Measurements from ENCODE around the gene CHKA. TPM values are rescaled to one million over a fixed set of nuclear protein-coding genes. Genes with fewer than 3 reads are reported as not detected.

Gene CHKA
- total RNA-seq, 1 donor from 2014 or later: 18.2 TPM

DNA sequence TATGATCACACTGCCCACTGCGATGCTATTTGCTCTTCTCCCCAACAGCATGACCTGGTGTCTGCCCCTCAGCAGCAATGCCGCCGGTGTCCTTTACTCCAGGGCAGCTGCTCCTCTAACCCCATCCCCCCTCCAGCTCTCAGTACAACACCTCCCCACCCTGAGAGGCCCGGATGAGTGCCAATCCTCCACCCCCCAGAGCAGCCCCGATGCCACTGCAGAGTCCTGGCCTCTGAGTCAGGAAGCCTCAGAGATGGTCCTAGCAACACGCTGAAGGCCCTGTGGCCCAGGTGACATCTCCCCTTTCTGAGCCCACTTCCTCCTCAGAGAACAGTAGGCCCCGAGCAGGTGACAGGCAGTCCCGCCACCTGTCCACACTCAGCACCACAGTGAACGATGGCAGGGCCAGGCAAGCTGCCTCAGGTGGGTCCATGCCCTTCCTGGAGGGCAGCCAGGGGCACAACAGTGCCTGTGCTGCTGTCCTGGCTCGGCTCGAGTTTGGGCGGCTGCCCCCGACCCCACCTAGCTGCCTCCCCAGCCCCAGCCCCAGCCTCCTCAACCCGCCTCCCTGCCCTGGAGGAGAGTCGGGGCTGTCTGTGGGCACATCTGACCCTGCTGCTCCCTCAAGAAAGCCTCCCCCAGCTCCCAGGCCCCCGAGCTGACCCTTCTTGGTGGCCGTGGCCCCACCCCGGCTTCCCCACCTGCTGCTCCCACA, 94.6 kb downstream of the CHKA start:
- TF ChIP-seq POLR2A (IDR thresholded peaks at IDR 0.05) (no peak), POLR2AphosphoS5 (IDR thresholded peaks at IDR 0.05; ENCODE audit: insufficient read depth in 1 of 2, low read depth in 1 of 2) (no peak)
- TF ChIP-seq, protein P1, sequence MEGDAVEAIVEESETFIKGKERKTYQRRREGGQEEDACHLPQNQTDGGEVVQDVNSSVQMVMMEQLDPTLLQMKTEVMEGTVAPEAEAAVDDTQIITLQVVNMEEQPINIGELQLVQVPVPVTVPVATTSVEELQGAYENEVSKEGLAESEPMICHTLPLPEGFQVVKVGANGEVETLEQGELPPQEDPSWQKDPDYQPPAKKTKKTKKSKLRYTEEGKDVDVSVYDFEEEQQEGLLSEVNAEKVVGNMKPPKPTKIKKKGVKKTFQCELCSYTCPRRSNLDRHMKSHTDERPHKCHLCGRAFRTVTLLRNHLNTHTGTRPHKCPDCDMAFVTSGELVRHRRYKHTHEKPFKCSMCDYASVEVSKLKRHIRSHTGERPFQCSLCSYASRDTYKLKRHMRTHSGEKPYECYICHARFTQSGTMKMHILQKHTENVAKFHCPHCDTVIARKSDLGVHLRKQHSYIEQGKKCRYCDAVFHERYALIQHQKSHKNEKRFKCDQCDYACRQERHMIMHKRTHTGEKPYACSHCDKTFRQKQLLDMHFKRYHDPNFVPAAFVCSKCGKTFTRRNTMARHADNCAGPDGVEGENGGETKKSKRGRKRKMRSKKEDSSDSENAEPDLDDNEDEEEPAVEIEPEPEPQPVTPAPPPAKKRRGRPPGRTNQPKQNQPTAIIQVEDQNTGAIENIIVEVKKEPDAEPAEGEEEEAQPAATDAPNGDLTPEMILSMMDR (IDR thresholded peaks at IDR 0.05): no peak
- H3K4me1 ChIP-seq: peaks cover 19% of the 10 kb centered on the region
- no peaks in the 10 kb centered on the region for H3K27me3 ChIP-seq
- no peak for DNase-seq (ENCODE audit: extremely low spot score in 2 of 2)
- no peak overlapping the region for H3K27ac ChIP-seq
- no peaks in the 10 kb centered on the region for H3K9me3 ChIP-seq
- intact Hi-C loops (cut with DNase I): no loop called here
- H3K36me3 ChIP-seq: peaks cover 0 to 15% of the 10 kb centered on the region in 2 donors
- H3K4me3 ChIP-seq: no peak overlapping the region

- TF ChIP-seq, protein P1 (IDR thresholded peaks at IDR 0.05): no peak
- TF ChIP-seq POLR2A (IDR thresholded peaks at IDR 0.05): no peak
- TF ChIP-seq POLR2AphosphoS5 (IDR thresholded peaks at IDR 0.05; ENCODE audit: insufficient read depth in 1 of 2, low read depth in 1 of 2): no peak
- Histone ChIP-seq H3K9me3 (no peaks in the 10 kb centered on the region), H3K36me3 (peaks cover 0 to 15% of the 10 kb centered on the region in 2 donors), H3K4me1 (peaks cover 12% of the 10 kb centered on the region), H3K27me3 (no peaks in the 10 kb centered on the region), H3K27ac (no peak overlapping the region), H3K4me3 (no peak overlapping the region)
- no peak for DNase-seq (ENCODE audit: extremely low spot score in 2 of 2)
- intact Hi-C loops (cut with DNase I): no loop called here
Measured at GRCh38 chr11:68025047-68025446, 96.1 kb downstream of the CHKA start.

DNA sequence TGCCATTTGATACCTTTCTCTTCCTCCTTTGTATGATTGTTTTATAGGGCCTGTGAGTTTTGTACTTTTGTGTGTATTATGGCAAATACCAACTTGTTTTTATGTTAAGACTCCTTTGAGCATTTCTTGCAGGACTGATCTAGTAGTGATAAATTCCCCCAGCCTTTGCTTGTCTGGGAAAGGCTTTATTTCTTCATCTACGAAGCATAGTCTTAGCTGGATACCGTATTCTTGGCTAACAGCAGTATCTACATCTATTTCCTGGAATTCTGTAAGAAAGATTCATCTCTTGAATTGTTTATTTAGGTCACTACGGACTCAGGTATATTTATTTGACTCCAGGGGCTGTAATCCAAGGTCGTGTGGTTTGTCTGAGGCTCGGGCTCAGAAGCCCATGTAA, 96.7 kb downstream of the CHKA start:
- TF ChIP-seq, protein P1 (IDR thresholded peaks at IDR 0.05): no peak
- TF ChIP-seq POLR2AphosphoS5 (IDR thresholded peaks at IDR 0.05; ENCODE audit: insufficient read depth in 1 of 2, low read depth in 1 of 2): no peak
- TF ChIP-seq POLR2A (IDR thresholded peaks at IDR 0.05): no peak
- Histone ChIP-seq H3K9me3 (no peaks in the 10 kb centered on the region), H3K4me3 (no peak overlapping the region), H3K27me3 (no peaks in the 10 kb centered on the region), H3K36me3 (peaks cover 0 to 15% of the 10 kb centered on the region in 2 donors), H3K27ac (no peak overlapping the region), H3K4me1 (peaks cover 7% of the 10 kb centered on the region)
- intact Hi-C loops (cut with DNase I): no loop called here
- DNase-seq (ENCODE audit: extremely low spot score in 2 of 2): no peak

GRCh38 chr11:68022531-68022930, 98.7 kb downstream of the CHKA start:
- Histone ChIP-seq H3K4me3 (no peak overlapping the region), H3K36me3 (peaks cover 0 to 15% of the 10 kb centered on the region in 2 donors), H3K27me3 (no peaks in the 10 kb centered on the region), H3K4me1 (no peaks in the 10 kb centered on the region), H3K9me3 (no peaks in the 10 kb centered on the region), H3K27ac (no peak overlapping the region)
- TF ChIP-seq, protein P1 (IDR thresholded peaks at IDR 0.05): no peak
- no peak for TF ChIP-seq POLR2AphosphoS5 (IDR thresholded peaks at IDR 0.05; ENCODE audit: insufficient read depth in 1 of 2, low read depth in 1 of 2)
- TF ChIP-seq POLR2A (IDR thresholded peaks at IDR 0.05): no peak
- DNase-seq (ENCODE audit: extremely low spot score in 2 of 2): no peak
- intact Hi-C loops (cut with DNase I): no loop called here

GRCh38 chr11:68021167-68021787, 99.9 kb downstream of the CHKA start:
- TF ChIP-seq POLR2A (IDR thresholded peaks at IDR 0.05): no peak
- TF ChIP-seq POLR2AphosphoS5 (IDR thresholded peaks at IDR 0.05; ENCODE audit: insufficient read depth in 1 of 2, low read depth in 1 of 2): no peak
- TF ChIP-seq, protein P1 (IDR thresholded peaks at IDR 0.05): no peak
- no peak for DNase-seq (ENCODE audit: extremely low spot score in 2 of 2)
- H3K27me3 ChIP-seq: no peaks in the 10 kb centered on the region
- no peaks in the 10 kb centered on the region for H3K9me3 ChIP-seq
- peaks cover 11% of the 10 kb centered on the region for H3K4me1 ChIP-seq
- no peak overlapping the region for H3K27ac ChIP-seq
- H3K36me3 ChIP-seq: peaks cover 0 to 15% of the 10 kb centered on the region in 2 donors
- intact Hi-C loops (cut with DNase I): no loop called here
- H3K4me3 ChIP-seq: no peak overlapping the region

All from vagina (tissue), 2 donors.